NB4 (cell line): ENCODE data around the gene ESRRG.

Source experiments
- DNase-seq: peaks from one replicate; pipeline ENCODE4 v3.0.0; 2010; ENCODE audit warnings: low read depth
- H3K4me3 ChIP-seq: one replicate; pipeline ENCODE4 v1.5.1; 2011; ENCODE audit warnings: mild to moderate bottlenecking, low read depth, low read length, moderate library complexity
- MYC ChIP-seq: IDR thresholded peaks from 2 replicates; pipeline ENCODE4 v1.6.1; 2011; ENCODE audit warnings: low read depth, low read length
- POLR2A ChIP-seq: IDR thresholded peaks from 2 replicates; pipeline ENCODE4 v1.6.1; 2011; ENCODE audit warnings: mild to moderate bottlenecking; ENCODE audit not compliant: insufficient read length; ENCODE audit errors: extremely low read depth
- TF ChIP-seq, protein P1 (sequence below): IDR thresholded peaks from 2 replicates; pipeline ENCODE4 v1.6.1; 2011; ENCODE audit warnings: low read depth, low read length
- TF ChIP-seq, protein P2 (sequence below): IDR thresholded peaks from one replicate; pipeline ENCODE4 v1.5.1; 2012; ENCODE audit warnings: low read depth, low read length

ESRRG gene

DNA sequence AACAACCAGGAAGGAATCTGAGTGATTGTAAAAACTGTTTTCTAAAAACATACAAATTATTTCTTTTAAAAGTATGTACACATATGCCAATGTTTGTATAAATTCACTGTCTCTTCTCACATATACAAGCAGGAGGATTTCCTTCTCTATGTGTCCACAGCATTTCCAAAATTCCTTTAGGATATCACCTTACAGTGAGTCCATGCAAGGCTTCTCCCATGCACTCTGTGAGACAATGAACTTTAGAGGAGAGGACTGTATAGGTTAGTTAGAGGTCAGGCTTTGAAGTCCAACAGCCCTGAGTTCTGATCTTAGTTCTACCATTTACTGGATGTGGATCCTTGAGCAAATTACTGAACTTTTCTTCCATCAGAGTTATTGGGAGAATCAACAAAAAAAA is 265.9 kb downstream of the ESRRG start:
- DNase-seq = no peak
- H3K4me3 ChIP-seq = no peak overlapping the region
- TF ChIP-seq, protein P1, sequence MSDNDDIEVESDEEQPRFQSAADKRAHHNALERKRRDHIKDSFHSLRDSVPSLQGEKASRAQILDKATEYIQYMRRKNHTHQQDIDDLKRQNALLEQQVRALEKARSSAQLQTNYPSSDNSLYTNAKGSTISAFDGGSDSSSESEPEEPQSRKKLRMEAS = no peak
- TF ChIP-seq POLR2A = no peak

DNA sequence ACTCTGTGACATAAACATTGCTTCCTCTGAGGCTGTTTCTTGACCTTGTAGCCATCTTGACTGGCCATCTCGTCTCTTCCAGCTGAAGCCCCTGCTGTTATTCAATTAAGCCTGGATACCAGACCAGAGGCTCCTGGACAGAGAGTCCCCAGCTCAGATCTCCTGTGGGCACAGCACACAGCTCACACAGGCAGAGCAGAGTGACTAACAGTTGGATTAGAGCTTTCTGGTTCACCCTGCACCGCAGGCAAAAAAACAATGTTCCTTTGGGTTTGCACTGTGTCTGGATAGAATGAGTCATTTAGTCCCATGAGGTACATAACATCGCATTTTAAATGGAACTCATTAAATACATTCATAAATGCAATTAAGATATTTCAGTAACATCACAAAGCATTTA is 266.5 kb downstream of the ESRRG start:
- no peak for DNase-seq
- no peak overlapping the region for H3K4me3 ChIP-seq
- TF ChIP-seq, protein P1 = no peak
- TF ChIP-seq MYC = no peak

- DNase-seq = no peak
Measured at GRCh38 chr1:216453777-216454176, 269.5 kb downstream of the ESRRG start.

More at GRCh38 chr1:216453777-216454176, 269.5 kb downstream of the ESRRG start:
- no peak for TF ChIP-seq POLR2A
- no peak for TF ChIP-seq MYC
- TF ChIP-seq, protein P2, sequence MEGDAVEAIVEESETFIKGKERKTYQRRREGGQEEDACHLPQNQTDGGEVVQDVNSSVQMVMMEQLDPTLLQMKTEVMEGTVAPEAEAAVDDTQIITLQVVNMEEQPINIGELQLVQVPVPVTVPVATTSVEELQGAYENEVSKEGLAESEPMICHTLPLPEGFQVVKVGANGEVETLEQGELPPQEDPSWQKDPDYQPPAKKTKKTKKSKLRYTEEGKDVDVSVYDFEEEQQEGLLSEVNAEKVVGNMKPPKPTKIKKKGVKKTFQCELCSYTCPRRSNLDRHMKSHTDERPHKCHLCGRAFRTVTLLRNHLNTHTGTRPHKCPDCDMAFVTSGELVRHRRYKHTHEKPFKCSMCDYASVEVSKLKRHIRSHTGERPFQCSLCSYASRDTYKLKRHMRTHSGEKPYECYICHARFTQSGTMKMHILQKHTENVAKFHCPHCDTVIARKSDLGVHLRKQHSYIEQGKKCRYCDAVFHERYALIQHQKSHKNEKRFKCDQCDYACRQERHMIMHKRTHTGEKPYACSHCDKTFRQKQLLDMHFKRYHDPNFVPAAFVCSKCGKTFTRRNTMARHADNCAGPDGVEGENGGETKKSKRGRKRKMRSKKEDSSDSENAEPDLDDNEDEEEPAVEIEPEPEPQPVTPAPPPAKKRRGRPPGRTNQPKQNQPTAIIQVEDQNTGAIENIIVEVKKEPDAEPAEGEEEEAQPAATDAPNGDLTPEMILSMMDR = no peak
- TF ChIP-seq, protein P1 = no peak
- H3K4me3 ChIP-seq = no peak overlapping the region
